HepG2 (cell line): ENCODE measurements around the gene NCBP2. TPM values are rescaled to one million over a fixed set of nuclear protein-coding genes. Genes with fewer than 3 reads are reported as not detected.

Source experiments
- ARHGAP35 ChIP-seq: sonication (generic); formaldehyde crosslinking; IDR thresholded peaks from 2 replicates; pipeline ENCODE4 v1.9.0; 2022; ENCODE audit warnings: mild to moderate bottlenecking, inconsistent platforms, moderate library complexity, missing genetic modification reagents, borderline replicate concordance
- DZIP1 ChIP-seq: sonication (generic); formaldehyde crosslinking; IDR thresholded peaks from 2 replicates; pipeline ENCODE4 v1.5.0; 2020; ENCODE audit warnings: mild to moderate bottlenecking, missing genetic modification reagents
- ELF3 ChIP-seq: IDR thresholded peaks from 2 replicates; pipeline ENCODE4 v1.6.1; 2016; ENCODE audit warnings: missing genetic modification reagents, missing compliant biosample characterization
- FOSL1 ChIP-seq: sonication (generic); formaldehyde crosslinking; IDR thresholded peaks from 2 replicates; pipeline ENCODE4 v1.9.0; 2021; ENCODE audit warnings: missing genetic modification reagents, borderline replicate concordance
- FOXJ3 ChIP-seq: sonication (generic); formaldehyde crosslinking; IDR thresholded peaks from 2 replicates; pipeline ENCODE4 v1.4.0; 2020; ENCODE audit warnings: missing genetic modification reagents, mild to moderate bottlenecking, borderline replicate concordance
- LCORL ChIP-seq, 2 experiments: fragments of 450-650 bp in 1 of 2; sonication (generic) in 1 of 2; formaldehyde crosslinking in 1 of 2; IDR thresholded peaks; 2 replicates each; pipeline versions ENCODE4 v1.5.0 to v1.6.1; 2017 to 2020; ENCODE audit warnings: antibody characterized with exemption in 1 of 2, missing genetic modification reagents in 1 of 2
- NRL ChIP-seq: sonication (generic); formaldehyde crosslinking; IDR thresholded peaks from 2 replicates; pipeline ENCODE4 v1.5.0; 2020; ENCODE audit warnings: missing genetic modification reagents, mild to moderate bottlenecking, moderate library complexity, borderline replicate concordance
- POLR2AphosphoS5 ChIP-seq: IDR thresholded peaks from 2 replicates; pipeline ENCODE4 v1.6.1; 2012; ENCODE audit warnings: low read depth, low read length
- ZFP82 ChIP-seq: sonication (generic); formaldehyde crosslinking; IDR thresholded peaks from 2 replicates; pipeline ENCODE4 v1.5.1; 2020; ENCODE audit warnings: mild to moderate bottlenecking, missing genetic modification reagents, borderline replicate concordance
- ZNF263 ChIP-seq: sonication (generic); formaldehyde crosslinking; IDR thresholded peaks from 2 replicates; pipeline ENCODE4 v1.4.0; 2020; ENCODE audit warnings: missing genetic modification reagents
- ZNF292 ChIP-seq: sonication (generic); formaldehyde crosslinking; IDR thresholded peaks from 2 replicates; pipeline ENCODE4 v1.8.1; 2022; ENCODE audit warnings: mild to moderate bottlenecking, low read depth, missing genetic modification reagents, borderline replicate concordance
- ZNF326 ChIP-seq: sonication (generic); formaldehyde crosslinking; IDR thresholded peaks from 2 replicates; pipeline ENCODE4 v1.4.0; 2020; ENCODE audit warnings: missing genetic modification reagents, borderline replicate concordance
- ZNF501 ChIP-seq: sonication (generic); formaldehyde crosslinking; IDR thresholded peaks from 2 replicates; pipeline ENCODE4 v1.5.1; 2020; ENCODE audit warnings: mild to moderate bottlenecking, moderate library complexity, missing genetic modification reagents
- ZXDC ChIP-seq: sonication (generic); formaldehyde crosslinking; IDR thresholded peaks from 2 replicates; pipeline ENCODE4 v1.5.0; 2020; ENCODE audit warnings: mild to moderate bottlenecking, missing genetic modification reagents
- polyA plus RNA-seq, 8 experiments: library from polyadenylated mRNA; depleted of rRNA in 3 of 8; stranded (reverse) in 7 of 8; unstranded in 1 of 8; fragments of >200 nt; fragmentation: Illumina TruSeq in 4 of 8; extraction: Trizol in 4 of 8; gene quantifications; 2 replicates each; pipeline versions ENCODE4 v1.2.1 to v1.2.3, GENCODE V29; 2011 to 2016; ENCODE audit warnings: low read depth in 4 of 8, missing spikeins in 1 of 8, mixed read lengths in 1 of 8; ENCODE audit not compliant: insufficient read depth in 1 of 8
- total RNA-seq, 5 experiments: library from RNA; depleted of rRNA; stranded (reverse); fragments of >200 nt; fragmentation: Illumina TruSeq; extraction: Trizol; gene quantifications; 2 replicates each; pipeline ENCODE4 v1.2.3, GENCODE V29; 2016; ENCODE audit warnings: low read depth in 1 of 5
- TF ChIP-seq, protein P1 (sequence below): sonication (generic); formaldehyde crosslinking; IDR thresholded peaks from 2 replicates; pipeline ENCODE4 v1.9.0; 2022; ENCODE audit warnings: low read depth, missing genetic modification reagents

The NCBP2 gene
- total and polyA plus RNA-seq, 2 of the 13 experiments (the other 11 are each of a cell fraction or from before 2014, with no cell fraction given) = 58.7 to 95.5 TPM

DNA sequence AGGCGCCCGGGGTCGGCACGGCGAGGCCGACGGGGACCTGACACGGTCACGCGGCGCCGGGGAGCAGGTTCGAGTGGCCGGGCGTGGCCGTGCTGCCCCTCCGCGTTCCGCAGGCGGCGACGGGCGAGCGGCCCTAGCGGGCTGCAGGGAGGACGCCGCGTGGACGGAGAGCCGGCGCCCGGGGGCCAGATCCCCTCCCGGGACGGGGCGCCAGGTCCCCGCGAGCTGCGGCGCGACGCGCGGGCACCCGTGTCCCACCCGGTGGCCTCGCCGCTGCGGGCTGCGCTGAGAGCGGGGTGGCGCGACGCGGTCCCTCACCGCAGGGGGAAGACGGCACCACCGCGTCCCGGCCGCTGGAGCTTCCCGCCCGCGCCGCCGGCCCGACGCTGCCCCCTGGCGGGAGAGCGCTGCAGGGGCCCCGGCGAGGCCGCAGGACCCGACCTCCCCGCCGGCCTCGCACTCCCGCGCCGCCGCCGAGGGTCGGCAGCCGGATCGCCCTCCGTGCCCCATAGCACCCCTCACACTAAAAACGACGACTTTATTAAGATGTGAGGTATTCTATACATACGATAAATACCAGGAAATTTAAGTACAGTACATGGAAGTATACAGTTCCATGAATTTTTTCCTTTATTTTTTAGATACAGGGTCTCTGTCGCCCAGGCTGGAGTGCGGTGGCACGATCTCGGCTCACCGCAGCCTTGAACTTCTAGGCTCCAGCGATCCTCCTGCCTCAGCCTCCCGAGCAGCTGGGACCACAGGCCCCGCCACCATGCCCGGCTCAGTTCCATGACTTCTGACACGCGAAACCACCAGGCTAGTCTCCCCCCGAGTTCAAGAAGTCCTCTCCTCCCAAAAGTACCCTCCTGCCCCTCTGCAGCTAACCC, 27.6 kb upstream of the NCBP2 start (continued):
- TF ChIP-seq DZIP1 (no peak; the same call in 1 of the 2 replicates), ELF3 (CRISPR knock-in tag) (peak; percentile 37), ZXDC (no peak), LCORL (IDR thresholded peaks at IDR 0.05) (no peak), LCORL (CRISPR knock-in tag; IDR thresholded peaks at IDR 0.05) (no peak), ZNF501 (CRISPR knock-in tag) (no peak), ZNF292 (no peak), FOXJ3 (CRISPR knock-in tag) (no peak), ZNF263 (CRISPR knock-in tag) (peak; percentile 65; the same call in 1 of the 2 replicates), ZFP82 (CRISPR knock-in tag) (peak; percentile 85; the same call in 1 of the 2 replicates), POLR2AphosphoS5 (no peak), ARHGAP35 (CRISPR knock-in tag) (no peak; the same call in 1 of the 2 replicates), NRL (CRISPR knock-in tag) (no peak), FOSL1 (CRISPR knock-in tag) (no peak), ZNF326 (no peak)
- TF ChIP-seq, protein P1, sequence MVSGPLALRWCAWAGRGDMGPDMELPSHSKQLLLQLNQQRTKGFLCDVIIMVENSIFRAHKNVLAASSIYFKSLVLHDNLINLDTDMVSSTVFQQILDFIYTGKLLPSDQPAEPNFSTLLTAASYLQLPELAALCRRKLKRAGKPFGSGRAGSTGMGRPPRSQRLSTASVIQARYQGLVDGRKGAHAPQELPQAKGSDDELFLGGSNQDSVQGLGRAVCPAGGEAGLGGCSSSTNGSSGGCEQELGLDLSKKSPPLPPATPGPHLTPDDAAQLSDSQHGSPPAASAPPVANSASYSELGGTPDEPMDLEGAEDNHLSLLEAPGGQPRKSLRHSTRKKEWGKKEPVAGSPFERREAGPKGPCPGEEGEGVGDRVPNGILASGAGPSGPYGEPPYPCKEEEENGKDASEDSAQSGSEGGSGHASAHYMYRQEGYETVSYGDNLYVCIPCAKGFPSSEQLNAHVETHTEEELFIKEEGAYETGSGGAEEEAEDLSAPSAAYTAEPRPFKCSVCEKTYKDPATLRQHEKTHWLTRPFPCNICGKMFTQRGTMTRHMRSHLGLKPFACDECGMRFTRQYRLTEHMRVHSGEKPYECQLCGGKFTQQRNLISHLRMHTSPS (CRISPR knock-in tag) = no peak
